K562 (cell line): ENCODE data around the gene SLC38A2. TPM values are rescaled to one million over a fixed set of nuclear protein-coding genes. Genes with fewer than 3 reads are reported as not detected.

Experiments
- CBFB ChIP-seq: sonication (generic); formaldehyde crosslinking; IDR thresholded peaks from 2 replicates; pipeline ENCODE4 v1.4.0; 2020; ENCODE audit warnings: mild to moderate bottlenecking, missing genetic modification reagents
- CHD1 ChIP-seq: fragments of 200-600 bp; sonication (generic); IDR thresholded peaks from one replicate; pipeline ENCODE4 v1.6.1; 2012; ENCODE audit warnings: mild to moderate bottlenecking, moderate library complexity, low read length, inconsistent platforms
- DPF2 ChIP-seq: fragments of 450-650 bp; IDR thresholded peaks from 2 replicates; pipeline ENCODE4 v1.6.1; 2016
- FOSL1 ChIP-seq: fragments of 200-800 bp; sonication (Bioruptor generic); conservative IDR thresholded peaks from 2 replicates; pipeline ENCODE4 v1.6.1; 2016; ENCODE audit warnings: missing genetic modification characterization, missing compliant biosample characterization
- MED1 ChIP-seq: sonication (generic); formaldehyde crosslinking; IDR thresholded peaks from 2 replicates; pipeline ENCODE4 v1.8.1; 2023; ENCODE audit warnings: missing genetic modification reagents, borderline replicate concordance
- PHTF2 ChIP-seq: fragments of 250-450 bp; sonication (Bioruptor Pico); IDR thresholded peaks from 2 replicates; pipeline ENCODE4 v1.5.0; 2021; ENCODE audit warnings: mild to moderate bottlenecking
- PML ChIP-seq: IDR thresholded peaks from 2 replicates; pipeline ENCODE4 v1.6.1; 2012; ENCODE audit warnings: low read length, inconsistent platforms
- POLR2H ChIP-seq: IDR thresholded peaks from 2 replicates; pipeline ENCODE4 v1.6.1; 2016; ENCODE audit warnings: missing genetic modification characterization, low read depth, mild to moderate bottlenecking, control low read depth, missing compliant biosample characterization, moderate library complexity
- RBM39 ChIP-seq: fragments of 200-400 bp; formaldehyde crosslinking; optimal IDR thresholded peaks from 2 replicates; pipeline ENCODE3; 2018; ENCODE audit warnings: low read depth, low read length
- SPI1 ChIP-seq: IDR thresholded peaks from 2 replicates; pipeline ENCODE4 v1.6.1; 2011; ENCODE audit warnings: low read depth, low read length, control low read depth, borderline replicate concordance
- STAT6 ChIP-seq: sonication (generic); formaldehyde crosslinking; IDR thresholded peaks from 2 replicates; pipeline ENCODE4 v1.8.1; 2023; ENCODE audit warnings: mild to moderate bottlenecking, missing genetic modification reagents
- TSHZ1 ChIP-seq: fragments of 250-450 bp; sonication (Bioruptor Pico); IDR thresholded peaks from 2 replicates; pipeline ENCODE4 v1.4.0; 2020; ENCODE audit warnings: mild to moderate bottlenecking, moderate library complexity
- U2AF2 ChIP-seq: fragments of 200-400 bp; formaldehyde crosslinking; optimal IDR thresholded peaks from 2 replicates; pipeline ENCODE3; 2017; ENCODE audit warnings: low read depth, mild to moderate bottlenecking, low read length
- USF1 ChIP-seq: sonication (generic); formaldehyde crosslinking; IDR thresholded peaks from 2 replicates; pipeline ENCODE4 v1.9.0; 2022; ENCODE audit warnings: mild to moderate bottlenecking, missing genetic modification reagents
- ZNF197 ChIP-seq: fragments of 200-800 bp; sonication (Bioruptor generic); IDR thresholded peaks from 2 replicates; pipeline ENCODE4 v1.6.1; 2016; ENCODE audit warnings: low read depth, missing genetic modification characterization, missing compliant biosample characterization
- ZNF23 ChIP-seq: fragments of 250-450 bp; sonication (Bioruptor Pico); IDR thresholded peaks from 2 replicates; pipeline ENCODE4 v1.4.0; 2020; ENCODE audit warnings: mild to moderate bottlenecking
- ZNF263 ChIP-seq: sonication (generic); formaldehyde crosslinking; IDR thresholded peaks from 2 replicates; pipeline ENCODE4 v1.8.0; 2022; ENCODE audit warnings: mild to moderate bottlenecking, missing genetic modification reagents, borderline replicate concordance
- ZNF354B ChIP-seq: fragments of 250-450 bp; sonication (Bioruptor Pico); IDR thresholded peaks from 2 replicates; pipeline ENCODE4 v1.4.0; 2020
- ZNF778 ChIP-seq: fragments of 450-650 bp; formaldehyde crosslinking; IDR thresholded peaks from 2 replicates; pipeline ENCODE4 v1.4.0; 2020; ENCODE audit warnings: mild to moderate bottlenecking, moderate library complexity
- polyA plus RNA-seq, 8 experiments: library from polyadenylated mRNA; depleted of rRNA in 4 of 8; stranded (reverse) in 5 of 8; unstranded in 3 of 8; fragments of >200 nt; fragmentation: Nextera tagmentation in 2 of 8; fragmentation: Illumina TruSeq in 1 of 8; extraction: Ambion mirVana in 2 of 8; extraction: Trizol in 1 of 8; gene quantifications; 2 replicates each; pipeline versions ENCODE4 v1.2.1 to v1.2.3, GENCODE V29; 2011 to 2014; ENCODE audit warnings: inconsistent platforms in 1 of 8, missing spikeins in 1 of 8
- total RNA-seq, 7 experiments: library from RNA; depleted of rRNA in 6 of 7; stranded (reverse); fragments of >200 nt in 6 of 7; fragmentation: Illumina TruSeq in 2 of 7; extraction: Trizol in 2 of 7; gene quantifications; 2 replicates each; pipeline versions ENCODE4 v1.2.1 to v1.2.3, GENCODE V29; 2011 to 2021; ENCODE audit warnings: low replicate concordance in 1 of 7
- TF ChIP-seq, protein P1 (sequence below): conservative IDR thresholded peaks from 2 replicates; pipeline ENCODE4 v1.6.1; 2011; ENCODE audit warnings: low read depth, mild to moderate bottlenecking, low read length; ENCODE audit not compliant: control insufficient read depth

The SLC38A2 gene
- total and polyA plus RNA-seq, 9 of the 15 experiments (the other 6 are each of a cell fraction or from before 2014, with no cell fraction given) = 98.7 to 292 (median 143) TPM

- TF ChIP-seq CBFB (CRISPR knock-in tag) = no peak
- peak; percentile 93 for TF ChIP-seq CHD1
- TF ChIP-seq ZNF197 = no peak
- no peak for TF ChIP-seq STAT6 (CRISPR knock-in tag)
- 0 out of 2 replicates have a peak, but pooled peaks have one; percentile 33 for TF ChIP-seq ZNF263 (CRISPR knock-in tag)
- TF ChIP-seq RBM39 = no peak
- no peak for TF ChIP-seq DPF2
- no peak for TF ChIP-seq ZNF23 (CRISPR knock-in tag)
- TF ChIP-seq, protein P1, sequence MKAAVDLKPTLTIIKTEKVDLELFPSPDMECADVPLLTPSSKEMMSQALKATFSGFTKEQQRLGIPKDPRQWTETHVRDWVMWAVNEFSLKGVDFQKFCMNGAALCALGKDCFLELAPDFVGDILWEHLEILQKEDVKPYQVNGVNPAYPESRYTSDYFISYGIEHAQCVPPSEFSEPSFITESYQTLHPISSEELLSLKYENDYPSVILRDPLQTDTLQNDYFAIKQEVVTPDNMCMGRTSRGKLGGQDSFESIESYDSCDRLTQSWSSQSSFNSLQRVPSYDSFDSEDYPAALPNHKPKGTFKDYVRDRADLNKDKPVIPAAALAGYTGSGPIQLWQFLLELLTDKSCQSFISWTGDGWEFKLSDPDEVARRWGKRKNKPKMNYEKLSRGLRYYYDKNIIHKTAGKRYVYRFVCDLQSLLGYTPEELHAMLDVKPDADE = 0 out of 2 replicates have a peak, but pooled peaks have one; percentile 5
- no peak for TF ChIP-seq POLR2H (tag)
- TF ChIP-seq FOSL1 (tag) = no peak
- no peak for TF ChIP-seq U2AF2
- TF ChIP-seq TSHZ1 (CRISPR knock-in tag) = no peak
- no peak for TF ChIP-seq MED1 (CRISPR knock-in tag)
- no peak for TF ChIP-seq PHTF2 (CRISPR knock-in tag)
- no peak for TF ChIP-seq PML
- TF ChIP-seq USF1 = no peak
- TF ChIP-seq ZNF354B (CRISPR knock-in tag) = no peak
- no peak for TF ChIP-seq SPI1
- TF ChIP-seq ZNF778 (CRISPR knock-in tag) = no peak
Observed at GRCh38 chr12:46371718-46372543, 642 bp downstream of the SLC38A2 start (continued).
